Measurements from ENCODE around the gene ESF1. TPM values are rescaled to one million over a fixed set of nuclear protein-coding genes. Genes with fewer than 3 reads are reported as not detected.
"Not testable (repeated sequence)": the region's sequence is repeated elsewhere in the genome, so short reads cannot be mapped to it uniquely, and the experiment has no call there.

ESF1 gene
- total RNA-seq, 2 donors from 2014 or later = 12.2 to 13.2 TPM

DNA sequence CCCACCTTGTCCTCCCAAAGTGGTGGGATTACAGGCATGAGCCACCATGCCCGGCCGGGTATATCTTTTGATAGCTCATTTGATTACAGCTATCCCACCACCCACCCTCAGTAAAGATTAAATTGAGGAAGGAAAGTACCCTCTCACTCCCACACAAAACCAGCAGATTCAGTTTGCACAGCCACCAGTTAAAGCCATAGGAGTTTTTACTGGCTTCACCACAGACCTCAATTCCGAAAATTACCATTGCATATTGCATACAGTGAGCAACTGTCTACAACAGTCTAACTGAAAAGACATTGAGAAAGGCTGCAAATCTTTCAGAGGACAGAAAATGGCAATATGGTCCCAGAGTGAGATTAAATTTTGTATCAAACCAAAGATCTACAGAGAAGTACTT is 34.9 kb downstream of the ESF1 start:
- Mint-ChIP-seq H3K9me3 (no peaks in the 10 kb centered on the region), H3K4me1 (ENCODE audit: low read depth) (no peaks in the 10 kb centered on the region), H3K27ac (no peak overlapping the region), H3K4me3 (no peak overlapping the region), H3K27me3 (ENCODE audit: low read depth) (no peaks in the 10 kb centered on the region), H3K36me3 (ENCODE audit: insufficient read depth in 2 of 2) (peaks cover 1 to 3% of the 10 kb centered on the region in 2 donors)
- no peak for ATAC-seq (replicated peaks in 1 of 2)
- no peak for DNase-seq

DNA sequence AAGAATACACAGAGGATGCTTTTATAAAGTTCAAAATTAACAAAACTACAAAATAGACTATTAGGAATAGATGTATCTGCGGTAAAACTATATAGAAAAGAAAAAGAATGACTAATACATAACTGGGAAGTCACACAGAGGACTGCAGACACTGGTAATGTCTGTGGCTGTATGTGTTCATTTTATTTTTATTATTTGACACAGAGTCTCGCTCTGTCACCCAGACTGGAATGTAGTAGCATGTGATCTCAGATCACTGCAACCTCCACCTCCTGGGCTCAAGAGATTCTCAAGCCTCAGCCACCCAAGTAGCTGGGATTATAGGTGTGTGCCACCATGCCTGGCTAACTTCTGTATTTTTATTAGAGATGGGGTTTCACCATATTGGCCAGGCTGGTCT is 38.9 kb downstream of the ESF1 start:
- no peak overlapping the region for H3K27ac Mint-ChIP-seq
- ATAC-seq (replicated peaks in 1 of 2) (no peak), DNase-seq (no peak)
- H3K36me3 Mint-ChIP-seq (ENCODE audit: insufficient read depth in 2 of 2) = peaks cover 14 to 25% of the 10 kb centered on the region in 2 donors
- peaks cover 17% of the 10 kb centered on the region for H3K4me1 Mint-ChIP-seq (ENCODE audit: low read depth)
- H3K27me3 Mint-ChIP-seq (ENCODE audit: low read depth) = no peaks in the 10 kb centered on the region
- no peak overlapping the region for H3K4me3 Mint-ChIP-seq
- peaks cover 6 to 7% of the 10 kb centered on the region in 2 donors for H3K9me3 Mint-ChIP-seq

- peaks cover 8 to 10% of the 10 kb centered on the region in 2 donors for H3K9me3 Mint-ChIP-seq
- H3K27me3 Mint-ChIP-seq (ENCODE audit: low read depth) = no peaks in the 10 kb centered on the region
- DNase-seq (no peak), ATAC-seq (replicated peaks in 1 of 2) (no peak)
- H3K4me3 Mint-ChIP-seq = no peak overlapping the region
- H3K27ac Mint-ChIP-seq = no peak overlapping the region
- peaks cover 21% of the 10 kb centered on the region for H3K4me1 Mint-ChIP-seq (ENCODE audit: low read depth)
- peaks cover 17 to 33% of the 10 kb centered on the region in 2 donors for H3K36me3 Mint-ChIP-seq (ENCODE audit: insufficient read depth in 2 of 2)
Observed at GRCh38 chr20:13744352-13744751, 40.4 kb downstream of the ESF1 start.

GRCh38 chr20:13741879-13742278 is 42.8 kb downstream of the ESF1 start:
- peak overlapping the region; percentile 58 for H3K27ac Mint-ChIP-seq
- DNase-seq = no peak
- peaks cover 8 to 10% of the 10 kb centered on the region in 2 donors for H3K9me3 Mint-ChIP-seq
- no peak overlapping the region for H3K4me3 Mint-ChIP-seq
- no peak for ATAC-seq (replicated peaks in 1 of 2)
- peaks cover 17 to 36% of the 10 kb centered on the region in 2 donors for H3K36me3 Mint-ChIP-seq (ENCODE audit: insufficient read depth in 2 of 2)
- peaks cover 24% of the 10 kb centered on the region for H3K4me1 Mint-ChIP-seq (ENCODE audit: low read depth)
- H3K27me3 Mint-ChIP-seq (ENCODE audit: low read depth) = no peaks in the 10 kb centered on the region

- Mint-ChIP-seq H3K4me3 (no peak overlapping the region), H3K36me3 (ENCODE audit: insufficient read depth in 2 of 2) (peaks cover 16 to 38% of the 10 kb centered on the region in 2 donors), H3K9me3 (peaks cover 8 to 10% of the 10 kb centered on the region in 2 donors), H3K27me3 (ENCODE audit: low read depth) (no peaks in the 10 kb centered on the region), H3K27ac (no peak overlapping the region), H3K4me1 (ENCODE audit: low read depth) (peaks cover 24% of the 10 kb centered on the region)
- no peak for ATAC-seq (replicated peaks in 1 of 2)
- no peak for DNase-seq
Observed at GRCh38 chr20:13739731-13740649, 44.7 kb downstream of the ESF1 start.

- H3K36me3 Mint-ChIP-seq (ENCODE audit: insufficient read depth in 2 of 2) = peaks cover 18 to 40% of the 10 kb centered on the region in 2 donors
- H3K27ac Mint-ChIP-seq; DNase-seq; H3K4me3 Mint-ChIP-seq; H3K27me3 Mint-ChIP-seq (ENCODE audit: low read depth); ATAC-seq (replicated peaks in 1 of 2): not testable (repeated sequence)
- peaks cover 8 to 10% of the 10 kb centered on the region in 2 donors for H3K9me3 Mint-ChIP-seq
- peaks cover 24% of the 10 kb centered on the region for H3K4me1 Mint-ChIP-seq (ENCODE audit: low read depth)
Observed at GRCh38 chr20:13738187-13738586, 46.5 kb downstream of the ESF1 start.

GRCh38 chr20:13736436-13737191 is 48.1 kb downstream of the ESF1 start:
- Mint-ChIP-seq H3K27me3 (ENCODE audit: low read depth) (no peaks in the 10 kb centered on the region), H3K36me3 (ENCODE audit: insufficient read depth in 2 of 2) (peaks cover 17 to 31% of the 10 kb centered on the region in 2 donors), H3K4me1 (ENCODE audit: low read depth) (peaks cover 15% of the 10 kb centered on the region), H3K4me3 (no peak overlapping the region), H3K9me3 (peaks cover 8 to 9% of the 10 kb centered on the region in 2 donors), H3K27ac (no peak overlapping the region)
- ATAC-seq (replicated peaks in 1 of 2) (no peak), DNase-seq (no peak)

DNA sequence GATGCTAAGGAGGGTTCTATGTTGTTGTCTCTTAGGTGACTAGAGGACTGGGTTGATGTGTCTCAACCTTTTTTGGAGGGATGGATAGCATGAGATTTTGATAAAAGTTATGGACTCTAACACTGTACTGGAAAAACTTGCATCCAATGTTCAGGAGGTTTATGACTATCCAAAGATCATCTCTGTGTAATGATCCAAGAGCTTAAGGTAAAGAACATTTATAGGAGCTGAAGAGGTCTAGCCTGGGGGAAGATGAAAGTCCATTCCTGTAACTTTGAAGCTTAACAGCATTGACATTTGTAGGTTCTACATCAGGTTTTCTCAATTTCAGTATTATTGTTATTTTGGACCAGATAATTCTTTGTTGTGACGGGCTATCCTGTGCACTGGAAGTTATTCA is 48.9 kb downstream of the ESF1 start:
- DNase-seq (no peak), ATAC-seq (replicated peaks in 1 of 2) (no peak)
- Mint-ChIP-seq H3K4me1 (ENCODE audit: low read depth) (peaks cover 7% of the 10 kb centered on the region), H3K27me3 (ENCODE audit: low read depth) (no peaks in the 10 kb centered on the region), H3K36me3 (ENCODE audit: insufficient read depth in 2 of 2) (peaks cover 11 to 28% of the 10 kb centered on the region in 2 donors), H3K27ac (no peak overlapping the region), H3K4me3 (no peak overlapping the region), H3K9me3 (peaks cover 3 to 4% of the 10 kb centered on the region in 2 donors)

- DNase-seq (no peak), ATAC-seq (replicated peaks in 1 of 2) (no peak)
- Mint-ChIP-seq H3K36me3 (ENCODE audit: insufficient read depth in 2 of 2) (peaks cover 0 to 11% of the 10 kb centered on the region in 2 donors), H3K9me3 (no peaks in the 10 kb centered on the region), H3K4me1 (ENCODE audit: low read depth) (peaks cover 3% of the 10 kb centered on the region), H3K27me3 (ENCODE audit: low read depth) (no peaks in the 10 kb centered on the region), H3K4me3 (no peak overlapping the region), H3K27ac (no peak overlapping the region)
Observed at GRCh38 chr20:13723011-13723410, 61.7 kb downstream of the ESF1 start.

- Mint-ChIP-seq H3K4me1 (ENCODE audit: low read depth) (peaks cover 11% of the 10 kb centered on the region), H3K27ac (no peak overlapping the region), H3K9me3 (no peaks in the 10 kb centered on the region), H3K27me3 (ENCODE audit: low read depth) (no peaks in the 10 kb centered on the region), H3K4me3 (no peak overlapping the region), H3K36me3 (ENCODE audit: insufficient read depth in 2 of 2) (peaks cover 6 to 24% of the 10 kb centered on the region in 2 donors)
- ATAC-seq (replicated peaks in 1 of 2) (no peak), DNase-seq (no peak)
Observed at GRCh38 chr20:13718171-13718570, 66.5 kb downstream of the ESF1 start.

GRCh38 chr20:13717631-13718044 is 67.1 kb downstream of the ESF1 start:
- no peak for DNase-seq
- Mint-ChIP-seq H3K27me3 (ENCODE audit: low read depth) (no peaks in the 10 kb centered on the region), H3K4me1 (ENCODE audit: low read depth) (peaks cover 11% of the 10 kb centered on the region), H3K9me3 (no peaks in the 10 kb centered on the region), H3K27ac (no peak overlapping the region), H3K4me3 (no peak overlapping the region), H3K36me3 (ENCODE audit: insufficient read depth in 2 of 2) (peaks cover 6 to 26% of the 10 kb centered on the region in 2 donors)
- peak; percentile 24 to 53 for ATAC-seq (replicated peaks in 1 of 2)

DNA sequence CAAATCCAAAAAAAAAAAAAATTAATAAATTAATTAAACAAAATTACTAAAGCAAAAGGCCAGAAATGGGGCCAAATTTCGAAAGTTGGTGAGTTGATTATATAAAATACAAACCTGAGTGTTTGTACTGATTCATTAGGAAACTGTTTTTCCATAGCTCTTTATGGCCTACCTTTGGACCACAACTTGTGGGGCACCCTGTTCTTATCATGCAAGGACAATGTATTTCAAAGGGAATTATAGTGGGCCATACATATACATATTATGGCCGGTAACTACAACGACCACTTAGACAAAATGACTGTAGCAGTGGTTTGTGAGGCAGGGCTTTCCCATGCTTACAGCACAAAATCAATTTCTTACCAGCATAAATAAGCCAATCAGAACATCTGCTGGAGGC is 69.5 kb downstream of the ESF1 start:
- DNase-seq = no peak

DNA sequence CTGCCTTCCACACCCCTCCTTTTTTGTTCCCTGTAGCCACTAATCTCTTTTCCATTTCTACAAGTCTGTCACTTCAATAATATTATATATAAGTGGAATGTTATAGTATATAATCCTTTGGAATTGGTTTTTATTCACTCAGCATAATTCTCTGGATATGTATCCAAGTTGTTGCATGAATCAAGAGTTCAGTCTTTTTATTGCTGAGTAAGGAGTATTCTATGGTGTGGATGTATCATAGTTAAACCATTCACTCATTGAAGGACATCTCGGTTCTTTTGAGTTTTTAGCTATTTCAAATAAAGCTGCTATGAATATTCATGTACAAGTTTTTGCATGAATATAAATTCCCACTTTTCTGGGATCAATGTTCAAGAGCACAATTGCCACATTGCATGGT is 76.5 kb downstream of the ESF1 start:
- Mint-ChIP-seq H3K36me3 (ENCODE audit: insufficient read depth in 2 of 2) (peaks cover 3% of the 10 kb centered on the region in 2 donors), H3K27me3 (ENCODE audit: low read depth) (no peaks in the 10 kb centered on the region), H3K27ac (no peak overlapping the region), H3K4me1 (ENCODE audit: low read depth) (no peaks in the 10 kb centered on the region), H3K4me3 (no peak overlapping the region), H3K9me3 (peaks cover 0 to 3% of the 10 kb centered on the region in 2 donors)
- DNase-seq (no peak), ATAC-seq (replicated peaks in 1 of 2) (no peak)

More for the DNA sequence above, 69.5 kb downstream of the ESF1 start:
- Mint-ChIP-seq H3K27me3 (ENCODE audit: low read depth) (no peaks in the 10 kb centered on the region), H3K4me3 (no peak overlapping the region), H3K9me3 (no peaks in the 10 kb centered on the region), H3K27ac (no peak overlapping the region), H3K36me3 (ENCODE audit: insufficient read depth in 2 of 2) (peaks cover 8 to 26% of the 10 kb centered on the region in 2 donors), H3K4me1 (ENCODE audit: low read depth) (peaks cover 11% of the 10 kb centered on the region)
- ATAC-seq (replicated peaks in 1 of 2) = no peak

Data from activated T-cell treated with anti-CD3 and anti-CD28 coated beads, Interleukin-2, amount 50 U/mL, for 72 hours (primary cell).